ENCODE data around the gene TMIGD1.

Gene TMIGD1

GRCh38 chr17:30290077-30290476, 43.8 kb downstream of the TMIGD1 start:
- TF ChIP-seq GABPA (IDR thresholded peaks at IDR 0.05; ENCODE audit: low read depth) (no peak), SPI1 (IDR thresholded peaks at IDR 0.05; ENCODE audit: borderline replicate concordance, low read depth) (no peak), REST (IDR thresholded peaks at IDR 0.05; ENCODE audit: insufficient replicate concordance, low read depth) (no peak), POLR2AphosphoS5 (IDR thresholded peaks at IDR 0.05; ENCODE audit: low read depth) (no peak), CTCF (IDR thresholded peaks at IDR 0.05; ENCODE audit: insufficient read depth, low read length) (no peak)
- no peak for DNase-seq (ENCODE audit: low read depth in 1 of 2, low spot score in 1 of 2)
- 0 out of 2 replicates have a peak overlapping the region, but pooled peaks have one; percentile 5 for H3K27ac ChIP-seq (replicated peaks)
- no peak overlapping the region for H3K4me3 ChIP-seq (replicated peaks; ENCODE audit: insufficient read depth, low read length)
- no peaks in the 10 kb centered on the region for H3K27me3 ChIP-seq (ENCODE audit: insufficient read depth, poor library complexity, severe bottlenecking)

- Histone ChIP-seq H3K27ac (replicated peaks) (no peak overlapping the region), H3K27me3 (ENCODE audit: insufficient read depth, poor library complexity, severe bottlenecking) (no peaks in the 10 kb centered on the region)
- no peak for DNase-seq (ENCODE audit: low read depth in 1 of 2, low spot score in 1 of 2)
These were observed 54.7 kb downstream of the TMIGD1 start for GRCh38 chr17:30279156-30279555.

GRCh38 chr17:30278032-30278431, 55.8 kb downstream of the TMIGD1 start:
- Histone ChIP-seq H3K27me3 (ENCODE audit: insufficient read depth, poor library complexity, severe bottlenecking) (no peaks in the 10 kb centered on the region), H3K4me3 (replicated peaks; ENCODE audit: insufficient read depth, low read length) (no peak overlapping the region), H3K27ac (replicated peaks) (no peak overlapping the region)
- no peak for TF ChIP-seq REST (IDR thresholded peaks at IDR 0.05; ENCODE audit: insufficient replicate concordance, low read depth)
- TF ChIP-seq CTCF (IDR thresholded peaks at IDR 0.05; ENCODE audit: insufficient read depth, low read length) = no peak
- TF ChIP-seq SPI1 (IDR thresholded peaks at IDR 0.05; ENCODE audit: borderline replicate concordance, low read depth) = no peak
- no peak for TF ChIP-seq GABPA (IDR thresholded peaks at IDR 0.05; ENCODE audit: low read depth)
- TF ChIP-seq POLR2AphosphoS5 (IDR thresholded peaks at IDR 0.05; ENCODE audit: low read depth) = no peak
- DNase-seq (ENCODE audit: low read depth in 1 of 2, low spot score in 1 of 2) = peak in 1 of 2 experiments; percentile 14

More at GRCh38 chr17:30279156-30279555, 54.7 kb downstream of the TMIGD1 start:
- H3K4me3 ChIP-seq (replicated peaks; ENCODE audit: insufficient read depth, low read length) = no peak overlapping the region
- TF ChIP-seq SPI1 (IDR thresholded peaks at IDR 0.05; ENCODE audit: borderline replicate concordance, low read depth) (no peak), POLR2AphosphoS5 (IDR thresholded peaks at IDR 0.05; ENCODE audit: low read depth) (no peak), REST (IDR thresholded peaks at IDR 0.05; ENCODE audit: insufficient replicate concordance, low read depth) (no peak)
